ES-I3 (cell line): ENCODE results near the gene THADA.

Experiments used
- H3K36me3 ChIP-seq: 2 replicates; pipeline ENCODE4 v1.6.1; 2013; ENCODE audit warnings: mild to moderate bottlenecking, low read length, control low read depth, moderate library complexity; ENCODE audit not compliant: insufficient read depth
- H3K4me1 ChIP-seq: 2 replicates; pipeline ENCODE4 v1.6.1; 2013; ENCODE audit warnings: mild to moderate bottlenecking, control low read depth, low read length; ENCODE audit not compliant: insufficient read depth
- H3K9ac ChIP-seq: 2 replicates; pipeline ENCODE4 v1.6.1; 2013; ENCODE audit warnings: low read depth, mild to moderate bottlenecking, low read length, moderate library complexity
- H3K9me3 ChIP-seq: 2 replicates; pipeline ENCODE4 v1.6.1; 2013; ENCODE audit warnings: mild to moderate bottlenecking, low read length, moderate library complexity; ENCODE audit not compliant: control insufficient read depth, insufficient read depth

Gene THADA

GRCh38 chr2:43202289-43202688 is 393.5 kb downstream of the THADA start:
- Histone ChIP-seq H3K9me3 (no peaks in the 10 kb centered on the region), H3K9ac (no peak overlapping the region), H3K4me1 (peaks cover 14% of the 10 kb centered on the region; the same call in 1 of the 2 replicates), H3K36me3 (no peaks in the 10 kb centered on the region)

GRCh38 chr2:43201497-43201896 is 394.3 kb downstream of the THADA start:
- H3K9me3 ChIP-seq, result no peaks in the 10 kb centered on the region
- peaks cover 19% of the 10 kb centered on the region; the same call in 1 of the 2 replicates for H3K4me1 ChIP-seq
- H3K9ac ChIP-seq, result no peak overlapping the region
- H3K36me3 ChIP-seq, result no peaks in the 10 kb centered on the region

- peaks cover 19% of the 10 kb centered on the region; the same call in 1 of the 2 replicates for H3K4me1 ChIP-seq
- no peaks in the 10 kb centered on the region for H3K36me3 ChIP-seq
- H3K9me3 ChIP-seq, result no peaks in the 10 kb centered on the region
- H3K9ac ChIP-seq, result no peak overlapping the region
These were observed 394.8 kb downstream of the THADA start for GRCh38 chr2:43201016-43201415.

GRCh38 chr2:43199492-43200488 is 396.0 kb downstream of the THADA start:
- Histone ChIP-seq H3K4me1 (peaks cover 19% of the 10 kb centered on the region; the same call in 1 of the 2 replicates), H3K36me3 (no peaks in the 10 kb centered on the region), H3K9me3 (no peaks in the 10 kb centered on the region), H3K9ac (no peak overlapping the region)

- no peak overlapping the region for H3K9ac ChIP-seq
- H3K36me3 ChIP-seq, result no peaks in the 10 kb centered on the region
- H3K9me3 ChIP-seq, result no peaks in the 10 kb centered on the region
- H3K4me1 ChIP-seq, result peaks cover 31% of the 10 kb centered on the region; the same call in 1 of the 2 replicates
These were observed 397.6 kb downstream of the THADA start for GRCh38 chr2:43198263-43198662.

- Histone ChIP-seq H3K9ac (no peak overlapping the region), H3K9me3 (no peaks in the 10 kb centered on the region), H3K36me3 (no peaks in the 10 kb centered on the region), H3K4me1 (peaks cover 31% of the 10 kb centered on the region; the same call in 1 of the 2 replicates)
These were observed 398.3 kb downstream of the THADA start for GRCh38 chr2:43197588-43197896.

- Histone ChIP-seq H3K36me3 (no peaks in the 10 kb centered on the region), H3K9me3 (no peaks in the 10 kb centered on the region), H3K9ac (no peak overlapping the region), H3K4me1 (peaks cover 31% of the 10 kb centered on the region; the same call in 1 of the 2 replicates)
These were observed 398.9 kb downstream of the THADA start for GRCh38 chr2:43196768-43197587.

GRCh38 chr2:43194121-43194869 is 401.5 kb downstream of the THADA start:
- H3K4me1 ChIP-seq, result peaks cover 21% of the 10 kb centered on the region; the same call in 1 of the 2 replicates
- no peaks in the 10 kb centered on the region for H3K9me3 ChIP-seq
- H3K36me3 ChIP-seq, result no peaks in the 10 kb centered on the region
- H3K9ac ChIP-seq, result no peak overlapping the region

- no peaks in the 10 kb centered on the region for H3K36me3 ChIP-seq
- peaks cover 21% of the 10 kb centered on the region; the same call in 1 of the 2 replicates for H3K4me1 ChIP-seq
- H3K9ac ChIP-seq, result no peak overlapping the region
- H3K9me3 ChIP-seq, result no peaks in the 10 kb centered on the region
These were observed 402.2 kb downstream of the THADA start for GRCh38 chr2:43193652-43194120.

- Histone ChIP-seq H3K36me3 (no peaks in the 10 kb centered on the region), H3K9ac (no peak overlapping the region), H3K9me3 (no peaks in the 10 kb centered on the region), H3K4me1 (peaks cover 21% of the 10 kb centered on the region; the same call in 1 of the 2 replicates)
These were observed 402.8 kb downstream of the THADA start for GRCh38 chr2:43192744-43193651.

- Histone ChIP-seq H3K9ac (no peak overlapping the region), H3K36me3 (no peaks in the 10 kb centered on the region), H3K4me1 (peaks cover 19% of the 10 kb centered on the region; the same call in 1 of the 2 replicates), H3K9me3 (no peaks in the 10 kb centered on the region)
These were observed 403.8 kb downstream of the THADA start for GRCh38 chr2:43191947-43192516.

GRCh38 chr2:43190311-43191052 is 405.4 kb downstream of the THADA start:
- no peaks in the 10 kb centered on the region for H3K36me3 ChIP-seq
- H3K9me3 ChIP-seq, result no peaks in the 10 kb centered on the region
- no peak overlapping the region for H3K9ac ChIP-seq
- H3K4me1 ChIP-seq, result peaks cover 32% of the 10 kb centered on the region
